ENCODE results near the gene KIF2C.

DNA sequence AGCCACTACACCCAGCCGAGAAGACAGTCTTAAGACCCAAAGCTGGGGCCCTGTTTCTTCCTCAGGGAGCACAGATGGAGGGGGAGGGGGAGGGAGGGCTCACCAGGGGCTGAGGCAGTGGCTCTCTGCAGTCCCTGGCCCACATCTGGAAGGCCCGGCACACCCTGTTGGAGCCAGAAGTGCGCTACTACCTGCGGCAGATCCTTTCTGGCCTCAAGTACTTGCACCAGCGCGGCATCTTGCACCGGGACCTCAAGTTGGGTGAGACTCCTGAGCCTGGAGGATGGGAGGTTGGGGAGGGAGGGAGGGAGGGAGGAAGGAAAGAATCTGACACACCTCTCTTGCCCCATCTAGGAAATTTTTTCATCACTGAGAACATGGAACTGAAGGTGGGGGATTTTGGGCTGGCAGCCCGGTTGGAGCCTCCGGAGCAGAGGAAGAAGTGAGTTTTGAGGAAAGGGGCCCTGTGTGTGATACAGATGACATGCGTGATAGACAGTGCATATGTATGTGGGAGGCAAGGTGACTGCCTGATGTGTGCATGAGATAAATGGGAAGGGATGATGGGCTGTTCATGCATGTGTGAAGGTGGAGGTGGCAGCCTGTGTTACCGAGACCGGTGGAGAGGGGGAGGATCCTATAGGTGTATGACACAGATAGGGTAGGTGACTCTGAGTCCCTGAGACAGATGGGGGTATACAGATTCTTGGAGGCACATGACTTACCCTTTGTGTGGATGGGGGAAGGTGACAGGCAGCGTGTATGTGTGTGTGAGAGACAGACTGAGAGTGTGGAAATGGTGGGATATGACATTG, 62.1 kb downstream of the KIF2C start:
- no peak for TF ChIP-seq RAD21 (IDR thresholded peaks at IDR 0.05; ENCODE audit: low read depth)
- TF ChIP-seq EGR1 (IDR thresholded peaks at IDR 0.05), result no peak
- no peak for TF ChIP-seq EP300 (IDR thresholded peaks at IDR 0.05; ENCODE audit: borderline replicate concordance)
